GM18508 (cell line): ENCODE data around the gene C9orf85.
A peak's percentile ranks its signal among the peaks of the same experiment; 100 is the strongest.
"Not testable (repeated sequence)": the region's sequence is repeated elsewhere in the genome, so short reads cannot be mapped to it uniquely, and the experiment has no call there.

Experiments
- ATAC-seq: cut with Tn5 transposase; IDR thresholded peaks from one replicate; pipeline ENCODE4 v1.9.1; 2021; ENCODE audit warnings: moderate number of reproducible peaks; ENCODE audit not compliant: insufficient read depth, unreplicated experiment

C9orf85 gene

GRCh38 chr9:71911061-71911907 lies at the start of gene C9orf85, which contains the start of gene ABHD17B:
TSS of gene C9orf85 (plus strand) at chr9:71911639. CDS start at chr9:71911735, 96 bp downstream.
TSS of gene ABHD17B (minus strand) at chr9:71911193. CDS start at chr9:71875080, 36,113 bp downstream.
- ATAC-seq, result peak; percentile 96

DNA sequence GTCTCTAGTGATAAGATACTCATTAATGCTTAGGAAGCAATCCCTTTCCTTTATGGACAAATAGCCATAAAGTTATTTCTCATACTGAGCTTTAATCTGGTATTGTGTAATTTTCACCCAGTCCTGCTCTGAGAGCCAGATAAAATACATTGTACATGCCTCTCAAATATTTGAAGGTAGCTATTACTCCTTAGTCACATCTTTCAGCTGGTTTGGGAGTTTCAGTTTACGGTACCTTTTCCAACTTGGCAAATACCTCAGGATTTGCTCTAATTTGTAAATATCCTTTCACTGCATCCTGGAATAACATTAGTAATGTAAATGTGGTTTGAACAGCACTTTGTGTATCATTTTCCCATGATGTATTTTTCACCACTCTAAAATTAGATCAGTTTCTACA lies 47.8 kb upstream of the C9orf85 start:
- no peak for ATAC-seq

- no peak for ATAC-seq
These were observed 36.1 kb upstream of the C9orf85 start for GRCh38 chr9:71875345-71875744.

DNA sequence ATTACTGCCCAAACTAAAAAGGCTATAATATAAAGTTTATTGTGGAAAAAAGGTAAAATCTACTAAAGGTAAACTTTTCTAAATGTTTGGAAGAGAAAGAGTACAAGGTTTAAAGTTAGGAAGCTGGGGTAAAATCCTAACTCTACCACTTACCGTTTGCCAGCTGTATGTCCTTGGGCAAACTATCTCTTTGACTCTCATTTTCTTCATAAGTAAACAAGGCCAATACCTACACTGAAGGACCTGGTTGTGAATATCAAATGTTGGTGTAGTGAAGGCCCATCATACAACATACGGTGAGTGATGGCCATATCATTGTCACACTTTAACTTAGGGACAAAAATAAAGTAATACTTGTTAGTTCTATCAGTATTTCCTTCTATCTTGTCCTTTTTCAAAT lies 35.3 kb upstream of the C9orf85 start:
- no peak for ATAC-seq

DNA sequence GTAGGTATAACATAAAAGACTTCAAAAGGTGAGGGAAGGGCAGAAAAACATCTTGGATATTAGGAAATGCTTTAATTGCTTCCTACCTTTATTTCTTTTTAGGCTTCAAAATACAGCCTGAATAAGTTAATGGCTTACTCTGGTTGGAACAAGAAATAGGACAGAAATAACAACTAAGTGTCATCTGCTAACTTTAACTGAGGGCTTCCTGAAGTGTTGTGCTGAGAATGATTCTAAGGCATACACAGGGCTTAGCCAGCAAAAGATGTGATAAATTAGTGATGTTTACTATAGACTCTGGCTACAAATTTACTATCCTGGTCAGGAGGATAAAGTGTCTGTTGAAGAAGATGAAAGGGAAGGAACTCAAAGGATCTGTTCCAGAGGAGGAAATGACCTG lies 34.6 kb upstream of the C9orf85 start:
- ATAC-seq, result no peak

DNA sequence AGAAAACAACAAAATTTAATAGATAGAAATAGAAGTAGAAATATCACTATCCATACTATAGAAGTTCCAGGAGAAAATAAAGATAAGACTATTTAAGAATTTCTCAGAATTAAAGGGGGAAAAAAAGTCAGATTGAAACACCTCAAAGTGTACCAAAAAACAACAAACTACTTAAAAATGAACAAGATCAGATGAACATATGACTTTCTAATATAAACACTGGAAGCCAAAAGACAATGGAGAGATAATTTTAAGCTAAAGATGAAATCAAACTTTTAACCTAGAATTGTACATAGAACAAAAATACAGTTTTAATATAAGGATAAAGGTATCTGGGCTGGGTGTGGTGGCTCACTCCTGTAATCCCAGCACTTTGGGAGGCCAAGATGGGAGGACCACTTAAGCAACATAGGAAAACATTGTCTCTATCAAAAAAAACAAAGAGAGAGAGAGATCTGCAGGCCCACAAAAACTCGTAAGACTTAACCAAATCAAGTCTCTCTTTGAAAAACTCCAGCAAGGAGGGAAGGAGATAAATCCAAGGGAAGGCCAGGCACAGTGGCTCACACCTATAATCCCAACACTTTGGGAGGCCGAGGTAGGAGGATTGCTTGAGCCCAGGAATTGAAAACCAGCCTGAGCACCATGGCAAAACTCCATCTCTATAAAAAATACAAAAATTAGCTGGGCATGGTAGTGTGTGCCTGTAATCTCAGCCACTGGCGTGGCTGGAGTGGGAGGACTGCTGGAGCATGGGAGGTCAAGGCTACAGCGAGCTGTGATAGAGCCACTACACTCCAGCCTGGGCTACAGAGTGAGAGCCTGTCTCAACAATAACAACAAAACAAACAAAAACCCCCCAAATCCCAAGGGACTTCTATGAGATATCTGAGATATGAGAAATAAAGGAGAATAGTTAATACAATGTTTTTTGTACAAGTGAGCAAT lies 32.8 kb upstream of the C9orf85 start:
- ATAC-seq, result no peak

GRCh38 chr9:71879644-71880174 lies 31.7 kb upstream of the C9orf85 start:
- ATAC-seq, result no peak

GRCh38 chr9:71884005-71884404 lies 27.4 kb upstream of the C9orf85 start:
- no peak for ATAC-seq

DNA sequence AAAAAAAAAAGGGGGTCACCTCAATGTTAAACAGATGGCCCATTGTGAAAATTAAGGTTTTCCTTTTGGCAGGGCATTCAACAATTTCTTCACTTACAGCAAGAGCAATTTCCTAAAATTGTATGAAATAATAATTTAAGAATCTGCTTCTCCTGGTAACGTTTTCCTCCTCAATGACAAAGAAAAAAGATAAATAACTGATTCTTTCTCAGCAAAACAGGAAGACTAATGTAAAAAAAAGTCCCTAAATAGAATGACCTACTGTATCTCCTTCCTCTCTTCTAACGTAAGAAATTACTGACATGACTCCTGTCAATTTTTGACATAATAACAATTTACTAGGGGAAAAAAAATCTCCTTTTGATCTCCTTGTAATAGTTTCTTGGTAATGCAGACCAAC lies 26.0 kb upstream of the C9orf85 start:
- ATAC-seq, result no peak

DNA sequence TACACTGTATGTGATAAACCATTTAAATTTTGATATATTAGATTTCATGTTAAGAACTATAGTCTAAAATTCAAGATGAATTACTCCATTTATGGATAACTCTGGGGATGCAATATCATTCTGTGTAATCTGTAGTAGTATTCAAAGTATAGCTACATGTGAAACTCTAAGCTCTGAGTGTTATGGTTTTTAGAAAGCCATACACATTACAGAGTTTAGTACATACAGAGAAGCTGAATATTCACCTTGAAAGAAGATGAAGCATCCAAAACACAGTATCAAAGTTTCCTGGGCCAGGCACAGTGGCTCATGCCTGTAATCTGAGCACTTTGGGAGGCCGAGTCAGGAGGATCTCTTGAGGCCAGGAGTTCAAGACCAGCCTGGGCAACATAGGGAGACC lies 25.4 kb upstream of the C9orf85 start:
- ATAC-seq, result no peak

DNA sequence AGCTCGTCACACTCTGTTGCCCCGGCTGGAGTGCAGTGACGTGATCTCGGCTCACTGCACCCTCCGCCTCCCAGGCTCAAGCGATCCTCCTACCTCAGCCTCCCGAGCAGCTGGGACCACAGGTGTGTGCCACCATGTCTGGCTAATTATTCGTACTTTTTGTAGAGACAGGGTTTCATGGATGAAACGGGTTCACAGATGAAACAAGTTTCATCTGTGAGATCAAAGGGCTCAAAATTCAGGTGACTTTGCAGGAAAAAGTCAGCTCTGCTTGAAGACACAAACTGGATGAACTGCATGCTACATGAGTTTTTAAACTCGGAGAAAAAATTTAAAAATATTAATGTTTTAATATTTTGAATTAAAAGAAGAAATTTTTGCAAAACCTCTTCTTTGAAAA lies 24.9 kb upstream of the C9orf85 start:
- no peak for ATAC-seq

- ATAC-seq, result no peak
These were observed 24.1 kb upstream of the C9orf85 start for GRCh38 chr9:71887362-71887761.

- no peak for ATAC-seq
These were observed 21.3 kb upstream of the C9orf85 start for GRCh38 chr9:71890042-71890679.

DNA sequence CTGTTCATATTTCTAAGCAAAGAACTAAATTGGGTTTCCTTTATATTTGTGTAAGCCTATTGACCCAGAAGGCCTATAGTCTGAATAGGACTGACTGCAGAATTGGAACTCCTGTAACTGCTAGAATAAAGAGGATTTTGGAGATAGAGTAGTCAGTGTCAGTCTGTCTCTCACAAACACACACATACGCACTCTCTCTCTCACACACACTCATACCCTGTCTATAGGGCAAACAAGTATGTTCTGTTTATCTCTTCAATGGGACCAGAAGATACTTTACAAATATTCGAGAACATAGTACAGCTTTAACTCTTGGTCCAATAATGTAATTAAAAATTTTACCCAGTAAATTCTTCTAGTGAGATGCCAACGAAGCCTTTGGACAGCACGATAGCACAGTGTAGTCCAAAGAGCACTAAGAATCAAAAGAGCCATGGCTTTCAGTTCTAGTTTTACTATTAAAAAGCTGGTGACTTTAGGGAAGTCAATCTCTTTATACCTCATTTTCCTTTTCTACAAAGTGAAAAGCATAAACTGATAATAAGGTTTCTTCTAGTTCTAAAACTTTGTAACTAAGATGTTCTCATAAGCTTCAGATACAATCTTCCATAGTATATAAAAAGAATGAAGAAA lies 19.8 kb upstream of the C9orf85 start:
- ATAC-seq, result no peak

DNA sequence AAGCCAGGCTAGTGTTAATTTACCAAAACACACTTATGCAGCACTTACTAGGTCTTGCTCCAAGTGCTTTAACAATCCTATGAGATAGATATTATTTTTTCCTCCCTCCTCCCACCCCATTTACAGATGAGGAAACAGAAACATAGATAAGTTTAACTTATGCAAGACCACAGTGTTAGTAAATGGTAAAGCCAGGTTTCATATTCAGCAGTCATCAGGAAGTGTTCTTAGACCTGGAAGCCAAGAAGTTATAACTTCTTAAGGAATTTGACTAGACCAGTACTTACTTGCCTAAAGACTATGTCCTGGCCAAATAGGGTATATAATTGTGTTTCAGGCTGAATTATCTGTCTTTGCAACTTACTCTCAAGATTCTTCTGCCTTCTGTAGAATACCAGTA lies 16.3 kb upstream of the C9orf85 start:
- ATAC-seq, result peak; percentile 41

- ATAC-seq, result no peak
These were observed 15.5 kb upstream of the C9orf85 start for GRCh38 chr9:71895955-71896354.

DNA sequence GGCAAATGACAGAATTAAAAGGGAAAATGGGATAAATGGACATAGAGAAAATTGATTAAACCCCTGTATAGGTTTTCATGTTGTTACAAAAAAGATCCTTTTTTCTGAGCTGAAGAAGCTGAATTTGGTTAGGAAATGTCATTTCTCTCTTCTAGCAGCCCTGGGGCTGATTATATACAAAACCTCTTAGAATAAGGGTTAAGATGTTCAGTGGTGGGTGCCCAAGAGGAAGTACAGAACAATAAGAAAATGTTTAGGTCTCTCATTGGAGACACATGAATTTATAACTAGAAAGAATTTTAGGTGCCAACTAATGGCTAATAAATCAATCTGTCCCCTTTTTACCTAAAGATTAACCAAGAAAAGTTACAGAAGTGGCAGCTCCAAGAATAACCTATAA lies 14.7 kb upstream of the C9orf85 start:
- ATAC-seq, result no peak

DNA sequence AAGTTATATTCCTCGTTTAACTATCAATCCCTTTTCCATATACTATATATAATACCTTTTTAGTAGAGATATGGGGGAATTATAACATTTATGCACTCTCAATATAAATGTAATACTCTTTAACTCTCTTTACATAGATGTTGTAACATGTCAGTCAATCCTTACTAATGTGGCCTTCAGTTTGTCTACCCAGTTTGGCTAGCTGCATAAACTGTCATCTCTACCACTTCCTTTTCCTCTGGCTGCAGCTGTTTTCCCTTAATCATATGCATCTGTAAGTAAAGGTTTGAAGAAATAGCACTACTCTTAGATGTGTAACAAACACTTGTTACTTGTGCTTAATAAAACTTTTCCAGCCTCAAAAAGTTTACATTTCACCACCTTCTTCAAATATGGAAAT lies 13.9 kb upstream of the C9orf85 start:
- peak; percentile 37 for ATAC-seq

DNA sequence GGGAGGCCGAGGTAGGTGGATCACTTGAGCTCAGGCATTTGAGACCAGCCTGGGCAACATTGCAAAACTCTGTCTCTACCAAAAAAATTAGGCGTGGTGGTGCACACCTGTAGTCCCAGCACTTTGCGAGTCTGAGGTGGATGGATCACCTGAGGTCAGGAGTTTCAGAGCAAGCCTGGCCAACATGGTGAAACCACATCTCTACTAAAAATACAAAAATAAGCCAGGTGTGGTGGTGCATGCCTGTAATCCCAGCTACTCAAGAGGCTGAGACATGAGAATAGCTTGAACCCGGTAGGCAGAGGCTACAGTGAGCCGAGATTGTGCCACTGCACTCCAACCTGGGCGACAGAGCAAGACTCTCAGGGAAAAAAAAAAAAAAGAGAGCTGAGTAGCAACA lies 12.7 kb upstream of the C9orf85 start:
- not testable (repeated sequence) for ATAC-seq
